Right atrium auricular region (tissue), 2 donors: ENCODE results near the gene OR4K5. TPM values are rescaled to one million over a fixed set of nuclear protein-coding genes. Genes with fewer than 3 reads are reported as not detected.

ENCODE experiments used
- DNase-seq: peaks from one replicate; pipeline ENCODE4 v3.0.0-alpha.2; 2019; ENCODE audit warnings: low spot score
- H3K27ac ChIP-seq, 2 donors: fragments of 200-600 bp; sonication (generic); 1 replicate in 1 of 2; 2 replicates in 1 of 2; pipeline ENCODE4 v1.5.1; 2016 to 2019
- H3K27me3 ChIP-seq, 2 donors: fragments of 200-600 bp; sonication (generic); one replicate each; pipeline versions ENCODE4 v1.5.1 to v1.6.0; 2017 to 2019
- H3K36me3 ChIP-seq: fragments of 200-600 bp; sonication (generic); one replicate; pipeline ENCODE4 v1.5.1; 2016
- H3K4me1 ChIP-seq, 2 donors: fragments of 200-600 bp; sonication (generic); one replicate each; pipeline versions ENCODE4 v1.5.1 to v1.6.0; 2017 to 2019
- H3K4me3 ChIP-seq, 2 donors: fragments of 200-600 bp; sonication (generic); 1 replicate in 1 of 2; 2 replicates in 1 of 2; pipeline ENCODE4 v1.5.1; 2017 to 2019; ENCODE audit warnings: mild to moderate bottlenecking in 1 of 2, moderate library complexity in 1 of 2
- H3K9me3 ChIP-seq, 2 donors: fragments of 200-600 bp; sonication (generic); one replicate each; pipeline ENCODE4 v1.5.1; 2019
- CTCF ChIP-seq, 2 donors: fragments of 200-600 bp; sonication (generic); IDR thresholded peaks; one replicate each; pipeline ENCODE4 v1.5.1; 2019; ENCODE audit warnings: antibody characterized with exemption in 2 of 2
- total RNA-seq, 2 donors: library from RNA; depleted of rRNA; stranded (reverse); fragments of >200 nt; gene quantifications; one replicate each; pipeline ENCODE4 v1.1.0, GENCODE V29; 2016

OR4K5 gene
- not detected for total RNA-seq

GRCh38 chr14:19920021-19920657, at the start of gene OR4K5:
Gene OR4K5, plus strand, starts transcription at chr14:19920607. Its CDS starts 0 bp downstream, at chr14:19920607.
- H3K27ac ChIP-seq: no peak within 1 kb of the TSS
- no peak within 1 kb of the TSS for H3K4me3 ChIP-seq
- no peaks in the 10 kb centered on the region for H3K27me3 ChIP-seq
- no peak for DNase-seq
- no peaks in the 10 kb centered on the region for H3K4me1 ChIP-seq
- H3K9me3 ChIP-seq: no peaks in the 10 kb centered on the region
- H3K36me3 ChIP-seq: no peaks in the 10 kb centered on the region
- TF ChIP-seq CTCF (IDR thresholded peaks at IDR 0.05): no peak

- H3K27ac ChIP-seq: no peak overlapping the region
- no peak for TF ChIP-seq CTCF (IDR thresholded peaks at IDR 0.05)
- no peak overlapping the region for H3K4me3 ChIP-seq
- H3K9me3 ChIP-seq: peaks cover 0 to 2% of the 10 kb centered on the region in 2 donors
- no peaks in the 10 kb centered on the region for H3K36me3 ChIP-seq
- no peaks in the 10 kb centered on the region for H3K27me3 ChIP-seq
- no peaks in the 10 kb centered on the region for H3K4me1 ChIP-seq
- DNase-seq: no peak
Observed at GRCh38 chr14:19873178-19873577, 47.2 kb upstream of the OR4K5 start.

- DNase-seq: no peak
Observed at GRCh38 chr14:19874842-19875241, 45.6 kb upstream of the OR4K5 start, which contains the start of gene OR4K2. Gene OR4K2, plus strand, starts transcription at chr14:19875142. Its CDS starts 1,126 bp downstream, at chr14:19876268.

GRCh38 chr14:19878029-19878642, 42.3 kb upstream of the OR4K5 start:
- peak in 1 of 2 donors; percentile 59 for TF ChIP-seq CTCF (IDR thresholded peaks at IDR 0.05)
- H3K27ac ChIP-seq: no peak overlapping the region
- H3K9me3 ChIP-seq: peaks cover 0 to 5% of the 10 kb centered on the region in 2 donors
- no peaks in the 10 kb centered on the region for H3K27me3 ChIP-seq
- H3K4me1 ChIP-seq: no peaks in the 10 kb centered on the region
- DNase-seq: no peak
- H3K36me3 ChIP-seq: no peaks in the 10 kb centered on the region
- no peak overlapping the region for H3K4me3 ChIP-seq

More at GRCh38 chr14:19874842-19875241, 45.6 kb upstream of the OR4K5 start, which contains the start of gene OR4K2:
- Histone ChIP-seq H3K36me3 (no peaks in the 10 kb centered on the region), H3K27me3 (no peaks in the 10 kb centered on the region), H3K9me3 (peaks cover 0 to 5% of the 10 kb centered on the region in 2 donors), H3K27ac (no peak within 1 kb of the TSS), H3K4me3 (no peak within 1 kb of the TSS), H3K4me1 (no peaks in the 10 kb centered on the region)
- no peak for TF ChIP-seq CTCF (IDR thresholded peaks at IDR 0.05)

- no peak for DNase-seq
- Histone ChIP-seq H3K4me1 (no peaks in the 10 kb centered on the region), H3K36me3 (no peaks in the 10 kb centered on the region), H3K27ac (no peak overlapping the region), H3K27me3 (no peaks in the 10 kb centered on the region), H3K4me3 (no peak overlapping the region), H3K9me3 (peaks cover 0 to 43% of the 10 kb centered on the region in 2 donors)
- no peak for TF ChIP-seq CTCF (IDR thresholded peaks at IDR 0.05)
Observed at GRCh38 chr14:19895282-19895681, 25.1 kb upstream of the OR4K5 start.
